HG02763 (cell line): ENCODE measurements around the gene HERC6.
A peak's percentile ranks its signal among the peaks of the same experiment; 100 is the strongest.
"Not testable (repeated sequence)": the region's sequence is repeated elsewhere in the genome, so short reads cannot be mapped to it uniquely, and the experiment has no call there.

Experiments
- ATAC-seq: cut with Tn5 transposase; IDR thresholded peaks from one replicate; pipeline ENCODE4 v1.9.1; 2021; ENCODE audit warnings: mild to moderate bottlenecking, moderate library complexity; ENCODE audit not compliant: unreplicated experiment

Gene HERC6

DNA sequence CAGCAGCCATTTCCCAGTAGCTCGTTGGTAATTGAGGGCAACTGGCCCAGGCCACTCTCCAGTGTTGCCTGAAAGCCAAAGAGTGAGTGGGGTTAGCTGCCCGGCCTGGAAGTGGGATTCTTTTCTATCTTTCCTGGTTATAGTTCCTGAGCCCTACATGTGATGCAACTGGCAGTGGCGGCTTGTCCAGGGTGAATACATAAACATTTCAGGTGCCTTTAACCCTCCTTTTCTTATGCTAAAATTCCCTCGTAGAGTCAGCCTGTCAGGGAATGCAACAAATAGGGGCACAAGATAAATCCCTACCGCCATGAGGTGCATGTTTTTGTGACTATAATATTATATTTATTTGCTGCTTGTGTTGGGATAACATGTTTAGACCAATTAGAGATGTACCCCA lies 64.8 kb downstream of the HERC6 start:
- ATAC-seq: no peak

DNA sequence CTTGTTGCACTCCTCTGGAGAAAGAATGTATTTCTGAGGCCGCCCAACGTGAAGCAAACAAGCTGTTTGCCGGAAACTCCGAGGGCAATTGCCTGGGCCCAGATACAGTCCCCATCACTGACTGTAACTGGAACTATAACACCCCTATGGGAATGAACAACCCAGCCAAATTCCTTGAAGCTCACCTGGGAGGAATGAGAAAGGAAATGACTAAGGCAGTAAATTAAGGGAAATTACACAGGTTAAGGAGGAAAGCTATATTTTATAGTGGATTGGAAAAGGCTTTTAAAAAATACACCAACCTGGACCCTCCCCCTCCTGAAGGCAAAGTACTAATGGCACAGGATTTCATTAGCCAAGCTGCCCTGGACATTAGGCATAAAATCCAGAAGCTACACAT lies 66.6 kb downstream of the HERC6 start:
- ATAC-seq: no peak

DNA sequence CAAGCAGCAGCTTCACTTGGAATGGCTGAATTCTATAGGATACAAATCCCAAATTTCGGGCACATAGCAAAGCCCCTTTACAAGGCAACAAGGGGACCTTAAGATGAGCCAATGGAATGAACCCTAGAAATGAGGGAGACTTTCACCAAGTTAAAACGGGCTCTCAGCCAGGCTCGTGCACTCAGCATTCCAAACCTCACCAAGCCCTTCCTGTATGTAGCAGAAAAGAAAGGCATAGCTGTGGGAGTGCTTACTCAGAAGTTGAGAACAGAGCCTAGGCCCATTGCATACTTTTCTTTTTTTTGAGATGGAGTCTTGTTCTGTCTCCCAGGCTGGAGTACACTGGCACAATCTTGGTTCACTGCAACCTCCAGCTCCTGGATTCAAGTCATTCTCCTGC lies 67.5 kb downstream of the HERC6 start:
- ATAC-seq: no peak

DNA sequence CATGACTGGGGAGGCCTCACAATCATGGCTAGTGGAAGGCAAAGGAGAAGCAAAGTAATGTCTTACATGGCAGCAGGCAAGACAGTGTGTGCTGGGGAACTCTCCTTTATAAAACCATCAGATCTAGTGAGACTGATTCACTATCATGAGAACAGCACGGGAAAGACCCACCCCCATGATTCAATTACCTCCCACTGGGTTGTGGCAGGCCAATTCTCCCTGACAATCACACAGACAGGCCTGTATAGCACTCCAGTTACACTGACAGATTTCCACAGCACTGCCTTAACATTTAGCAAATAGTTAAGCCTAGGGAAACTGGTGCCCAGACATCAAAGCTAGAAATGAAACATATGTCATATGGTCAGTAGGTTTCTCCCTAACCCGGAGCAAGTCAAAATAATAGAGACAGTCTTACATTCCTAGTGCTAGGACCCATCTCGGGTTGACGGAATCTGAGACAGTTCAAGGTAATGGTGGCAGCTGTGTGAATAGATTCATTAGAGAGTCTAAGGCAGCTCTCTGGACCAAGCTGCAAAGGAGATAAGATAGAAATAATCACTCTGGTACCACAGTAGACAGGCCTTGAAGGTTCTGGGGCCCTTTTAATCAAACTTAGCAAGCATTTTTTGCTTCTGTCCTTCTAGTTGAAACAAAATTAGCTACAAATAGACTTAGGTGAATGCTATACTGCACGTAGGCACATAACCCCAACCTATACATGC lies 68.9 kb downstream of the HERC6 start:
- ATAC-seq: no peak

DNA sequence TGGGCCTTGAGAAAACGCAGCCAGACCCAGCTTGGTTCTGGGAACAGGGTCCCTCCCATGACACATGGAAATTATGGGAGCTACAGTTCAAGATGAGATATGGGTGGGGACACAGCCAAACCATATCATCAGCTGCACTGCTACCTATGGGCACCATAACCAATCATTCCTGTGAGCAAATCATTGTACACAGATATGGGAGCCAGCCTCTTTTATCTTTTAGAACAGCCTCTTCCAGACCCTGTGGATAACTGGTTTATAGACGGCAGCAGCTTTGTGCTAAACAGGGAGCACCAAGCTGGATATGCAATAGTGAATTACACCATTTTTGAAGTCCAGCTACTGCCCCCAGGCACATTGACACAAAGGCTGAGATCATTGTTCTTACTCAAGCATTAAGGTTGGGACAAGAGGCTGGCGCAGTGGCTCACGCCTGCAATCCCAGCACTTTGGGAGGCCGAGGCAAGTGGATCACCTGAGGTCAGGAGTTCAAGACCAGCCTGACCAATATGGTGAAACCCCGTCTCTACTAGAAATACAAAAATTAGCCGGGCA lies 69.6 kb downstream of the HERC6 start:
- not testable (repeated sequence) for ATAC-seq

DNA sequence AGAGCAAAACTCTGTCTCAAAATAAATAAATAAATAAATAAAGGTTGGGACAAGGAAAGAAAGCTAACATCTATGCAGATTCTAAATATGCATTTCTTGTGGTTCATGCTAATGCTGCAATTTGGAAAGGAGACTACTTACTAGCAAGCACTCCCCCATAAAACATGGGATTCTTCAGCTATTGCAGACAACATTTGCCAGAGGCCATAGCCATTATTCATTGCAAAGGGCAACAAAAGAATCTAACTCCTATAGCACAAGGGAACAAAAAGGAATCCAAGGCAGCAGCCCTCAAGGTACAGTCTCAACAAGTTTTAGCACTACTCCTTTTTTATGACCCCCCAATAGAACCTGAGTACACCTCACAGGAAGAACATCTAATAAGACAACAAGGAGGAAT lies 70.2 kb downstream of the HERC6 start:
- ATAC-seq: no peak

DNA sequence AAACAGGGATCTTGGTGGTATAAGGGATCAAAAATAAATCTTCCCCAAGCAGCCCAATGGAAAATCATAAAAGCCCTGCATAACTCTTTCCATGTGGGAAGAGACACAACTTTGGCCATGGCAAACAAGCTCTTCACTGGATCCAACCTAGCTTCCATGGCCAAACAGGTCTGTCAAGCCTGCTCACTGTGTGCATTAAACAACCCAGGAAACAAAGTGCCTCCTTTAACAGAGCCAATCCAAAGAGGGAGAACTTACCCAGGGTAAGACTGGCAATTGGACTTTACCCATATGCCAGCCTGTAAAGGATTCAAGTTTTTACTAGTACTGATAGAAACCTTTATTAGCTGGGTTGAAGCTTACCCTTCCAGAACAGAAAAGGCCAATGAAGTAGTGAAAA lies 70.6 kb downstream of the HERC6 start:
- no peak for ATAC-seq

DNA sequence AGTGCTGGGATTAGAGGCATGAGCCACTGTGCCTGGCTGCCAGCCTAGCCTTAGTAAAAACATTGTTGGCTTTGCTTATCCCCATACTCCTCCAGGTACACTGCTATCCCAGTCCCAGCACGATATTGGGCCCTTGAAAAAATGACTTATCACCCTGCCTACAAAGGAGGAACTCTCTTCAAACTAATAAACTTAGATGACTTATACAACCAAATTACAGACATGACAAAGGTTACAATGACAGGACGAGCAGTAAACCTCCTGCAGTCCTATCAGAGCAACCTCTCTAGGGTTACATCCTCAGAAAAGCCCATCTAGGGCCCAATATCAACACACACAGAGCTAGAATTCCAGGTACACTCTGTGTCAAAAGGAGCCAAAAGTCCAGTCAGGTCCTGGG lies 72.6 kb downstream of the HERC6 start:
- no peak for ATAC-seq

DNA sequence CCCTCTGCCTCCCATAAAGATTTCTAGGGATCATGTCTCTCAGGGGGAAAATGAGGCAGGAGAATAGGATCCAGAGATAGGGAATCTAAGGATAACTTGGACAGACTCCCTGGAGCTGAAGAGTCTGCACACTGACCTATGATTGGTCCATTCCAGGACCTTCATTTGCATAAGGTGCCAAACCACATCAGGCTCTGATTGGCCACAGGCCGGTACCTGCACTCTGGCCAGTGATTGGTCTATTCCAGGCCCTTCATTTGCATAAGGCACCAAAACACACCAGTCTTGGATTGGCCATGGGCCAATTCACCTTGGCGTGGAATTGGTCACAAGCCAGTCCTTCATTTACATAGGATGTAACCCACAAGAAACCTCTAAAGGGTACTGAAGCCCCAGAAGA lies 74.3 kb downstream of the HERC6 start:
- ATAC-seq: no peak

DNA sequence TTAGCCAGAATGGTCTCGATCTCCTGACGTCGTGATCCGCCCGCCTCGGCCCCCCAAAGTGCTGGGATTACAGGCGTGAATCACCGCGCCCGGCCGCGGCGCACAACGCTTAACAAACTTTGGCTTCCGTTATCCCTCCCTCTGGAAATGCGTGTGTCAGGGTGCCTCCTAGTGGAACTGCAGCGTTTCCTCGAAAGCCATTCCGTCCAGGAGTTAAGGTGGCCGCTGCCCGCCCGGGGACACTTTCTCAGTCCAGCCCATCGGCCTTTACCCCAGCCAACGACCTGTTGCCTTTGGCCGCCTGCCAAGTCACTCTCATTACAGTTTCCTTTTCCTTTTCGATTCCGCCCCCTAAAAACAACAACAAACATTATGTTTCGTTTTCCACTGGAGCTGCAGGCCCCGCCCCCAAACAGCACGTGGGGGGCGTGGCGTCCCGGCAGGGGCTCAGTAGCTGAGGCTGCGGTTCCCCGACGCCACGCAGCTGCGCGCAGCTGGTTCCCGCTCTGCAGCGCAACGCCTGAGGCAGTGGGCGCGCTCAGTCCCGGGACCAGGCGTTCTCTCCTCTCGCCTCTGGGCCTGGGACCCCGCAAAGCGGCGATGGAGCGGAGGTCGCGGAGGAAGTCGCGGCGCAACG lies 78.1 kb downstream of the HERC6 start, which contains the start of gene HERC5:
Gene HERC5 (plus strand): TSS at position 450 of the 637 bp plus-strand sequence. CDS start 151 bp downstream, at position 601.
- peak; percentile 92 for ATAC-seq

DNA sequence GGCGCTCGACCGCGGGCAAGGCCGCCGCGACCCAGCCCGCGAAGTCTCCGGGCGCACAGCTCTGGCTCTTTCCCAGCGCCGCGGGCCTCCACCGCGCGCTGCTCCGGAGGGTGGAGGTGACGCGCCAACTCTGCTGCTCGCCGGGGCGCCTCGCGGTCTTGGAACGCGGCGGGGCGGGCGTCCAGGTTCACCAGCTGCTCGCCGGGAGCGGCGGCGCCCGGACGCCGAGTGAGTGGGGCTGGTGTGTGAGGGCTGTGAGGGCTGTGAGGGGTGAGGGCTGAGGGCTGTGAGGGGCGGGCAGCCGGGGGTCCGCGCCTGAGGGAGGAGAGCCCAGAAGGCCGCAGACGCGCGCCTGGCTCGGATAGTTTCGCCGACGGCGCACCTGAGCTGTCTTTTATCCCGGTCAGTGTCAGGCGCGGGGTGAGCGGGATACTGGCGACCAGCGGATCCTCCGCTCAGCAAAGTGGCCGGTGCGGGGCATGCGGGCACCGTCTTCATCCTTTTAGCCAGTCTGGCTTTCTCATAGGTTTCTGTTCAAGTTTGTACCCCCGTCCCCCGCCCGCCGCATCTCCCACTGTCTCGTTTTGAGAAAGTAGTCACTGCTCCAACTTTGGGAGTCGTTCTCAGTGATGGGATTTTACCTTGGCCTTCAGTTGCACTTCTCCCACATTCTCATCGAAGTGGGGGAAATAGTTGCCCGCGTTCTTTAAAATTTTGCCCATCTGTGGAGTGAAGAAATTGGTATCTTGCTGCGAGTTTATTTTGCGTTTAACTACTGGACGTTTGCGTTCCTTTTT lies 78.9 kb downstream of the HERC6 start:
- peak; percentile 35 for ATAC-seq

DNA sequence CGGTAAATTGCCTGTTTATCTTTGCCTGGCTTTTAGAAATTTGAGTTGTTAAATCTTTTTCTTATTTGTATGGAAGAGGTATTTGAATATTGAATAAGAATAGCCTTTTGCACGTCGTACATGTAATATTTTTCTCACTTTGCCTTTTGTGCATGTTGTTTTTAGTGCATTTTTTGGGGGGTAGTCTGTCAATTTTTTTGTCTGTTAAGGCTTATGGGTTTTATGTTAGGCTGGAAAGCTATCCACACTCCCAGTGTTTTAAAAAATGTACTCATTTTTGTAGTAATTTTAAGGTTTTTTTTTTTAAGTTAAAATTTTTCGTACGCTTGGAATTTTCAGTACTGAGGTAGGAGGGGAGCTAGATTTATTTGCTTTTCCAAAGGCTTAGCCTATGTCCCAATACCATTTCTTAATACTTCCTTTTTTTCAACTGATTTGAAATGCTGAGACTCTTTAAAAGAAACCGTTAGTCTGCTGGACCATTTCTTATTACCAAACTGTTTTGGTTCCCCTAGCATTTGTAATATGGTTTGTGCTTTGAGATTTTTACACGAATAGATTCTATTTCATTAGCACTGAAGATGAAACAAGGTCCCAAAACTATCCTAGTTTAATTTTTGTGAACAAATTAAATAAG lies 79.6 kb downstream of the HERC6 start:
- ATAC-seq: no peak

DNA sequence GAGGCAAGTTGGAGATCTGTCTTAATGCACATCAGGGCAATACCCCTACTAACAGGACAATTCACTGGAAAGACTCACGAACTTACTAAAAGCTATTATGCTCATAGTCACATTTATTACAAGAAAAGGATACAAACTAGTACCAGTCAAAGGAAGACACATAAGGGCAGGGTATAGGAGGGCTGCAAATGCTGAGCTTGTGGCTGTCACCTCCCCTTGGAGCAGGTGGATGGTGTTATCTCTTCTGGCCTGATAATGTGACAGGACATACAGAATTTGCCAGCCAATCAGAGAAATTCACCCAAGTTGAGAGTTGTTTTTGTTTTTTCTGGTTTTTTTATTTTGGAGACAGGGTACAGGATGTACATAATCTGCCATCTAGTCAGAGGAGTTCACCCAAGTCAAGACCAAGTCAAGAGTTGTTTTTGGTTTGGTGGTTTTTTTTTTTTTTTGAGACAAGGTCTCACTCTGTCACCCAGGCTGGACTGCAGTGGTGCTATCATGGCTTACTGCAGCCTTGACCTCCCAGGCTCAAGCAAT lies 87.1 kb downstream of the HERC6 start:
- no peak for ATAC-seq

DNA sequence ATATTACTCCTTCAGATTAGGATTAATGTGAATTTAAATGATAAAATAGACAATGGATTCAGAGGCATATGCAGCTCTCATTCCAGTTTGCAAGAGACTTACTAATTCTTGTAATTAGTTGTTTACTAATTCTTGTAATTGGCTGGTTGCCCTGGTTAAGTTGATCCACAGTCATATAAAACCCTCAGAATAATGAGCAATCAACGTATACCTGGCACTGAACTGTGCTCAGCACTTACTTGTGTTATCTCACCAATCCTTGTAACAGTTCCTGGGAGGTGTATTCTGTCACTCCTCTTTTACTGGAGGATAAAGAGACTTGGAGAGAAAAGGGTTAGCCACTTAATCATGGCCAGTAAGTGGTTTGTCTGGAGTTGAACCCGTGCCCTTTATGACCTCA lies 88.7 kb downstream of the HERC6 start:
- ATAC-seq: no peak

DNA sequence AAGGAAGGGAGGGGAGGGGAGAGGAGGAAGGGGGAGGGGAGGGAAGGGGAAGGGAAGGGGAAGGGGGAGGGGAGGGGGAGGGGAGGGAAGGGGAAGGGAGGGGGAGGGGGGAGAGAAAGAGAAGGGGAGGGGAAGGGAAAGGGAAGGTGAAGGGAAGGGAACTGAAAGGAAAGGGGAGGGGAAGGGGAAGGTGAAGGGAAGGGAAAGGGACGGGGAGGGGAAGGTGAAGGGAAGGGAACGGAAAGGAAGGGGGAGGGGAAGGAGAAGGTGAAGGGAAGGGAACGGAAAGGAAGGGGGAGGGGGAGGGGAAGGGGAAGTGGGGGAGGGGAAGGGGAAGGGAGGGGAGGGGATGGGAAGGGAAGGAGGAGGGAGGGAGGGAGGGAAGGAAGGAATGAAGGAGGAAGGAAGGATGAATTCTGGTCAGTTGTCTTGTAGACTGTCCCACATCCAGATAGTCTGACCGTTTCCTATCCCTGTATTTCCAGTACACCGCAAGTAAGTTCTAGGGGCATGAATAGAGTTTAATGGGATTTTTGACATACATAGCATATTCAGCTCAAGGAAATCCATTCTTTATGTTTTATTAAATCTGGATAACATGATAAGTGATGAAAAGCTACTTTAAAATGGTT lies 98.7 kb downstream of the HERC6 start:
- no peak for ATAC-seq

DNA sequence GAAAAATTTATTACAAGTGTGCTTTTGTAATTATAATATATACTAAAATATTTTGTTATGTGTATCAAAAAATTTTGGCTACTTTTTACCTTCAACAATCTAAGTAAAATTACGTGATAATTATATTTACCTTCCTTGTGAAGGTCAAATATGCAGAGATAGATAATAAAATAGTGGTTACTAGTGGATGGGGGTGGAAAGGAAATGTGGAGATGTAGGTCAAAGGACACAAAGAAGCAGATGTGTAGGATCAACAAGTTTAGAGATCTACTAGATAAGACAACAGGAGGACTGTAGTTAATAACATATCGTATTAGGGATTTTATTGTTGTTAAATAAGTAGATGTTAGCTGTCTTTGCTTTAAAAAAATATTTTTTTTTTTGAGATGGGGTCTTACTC lies 99.6 kb downstream of the HERC6 start:
- ATAC-seq: no peak

DNA sequence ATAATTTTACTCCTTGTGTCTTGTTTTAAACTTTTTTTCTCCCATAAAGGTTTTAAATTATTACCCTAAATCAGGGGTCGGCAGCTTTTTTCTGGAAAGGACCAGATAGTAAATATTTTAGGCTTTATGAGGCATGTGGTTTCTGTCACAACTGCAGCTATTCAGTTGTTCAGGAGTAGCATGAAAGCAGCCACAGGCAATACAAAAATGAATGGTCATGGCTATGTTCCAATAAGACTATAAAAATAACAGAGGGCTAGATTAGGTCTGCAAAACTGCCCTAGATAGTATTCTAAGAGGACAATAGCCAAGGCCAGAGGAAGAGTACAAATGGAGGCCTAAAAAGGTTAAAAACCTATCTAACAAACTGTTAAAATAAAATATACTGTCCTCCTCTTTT lies 102.9 kb downstream of the HERC6 start:
- no peak for ATAC-seq

DNA sequence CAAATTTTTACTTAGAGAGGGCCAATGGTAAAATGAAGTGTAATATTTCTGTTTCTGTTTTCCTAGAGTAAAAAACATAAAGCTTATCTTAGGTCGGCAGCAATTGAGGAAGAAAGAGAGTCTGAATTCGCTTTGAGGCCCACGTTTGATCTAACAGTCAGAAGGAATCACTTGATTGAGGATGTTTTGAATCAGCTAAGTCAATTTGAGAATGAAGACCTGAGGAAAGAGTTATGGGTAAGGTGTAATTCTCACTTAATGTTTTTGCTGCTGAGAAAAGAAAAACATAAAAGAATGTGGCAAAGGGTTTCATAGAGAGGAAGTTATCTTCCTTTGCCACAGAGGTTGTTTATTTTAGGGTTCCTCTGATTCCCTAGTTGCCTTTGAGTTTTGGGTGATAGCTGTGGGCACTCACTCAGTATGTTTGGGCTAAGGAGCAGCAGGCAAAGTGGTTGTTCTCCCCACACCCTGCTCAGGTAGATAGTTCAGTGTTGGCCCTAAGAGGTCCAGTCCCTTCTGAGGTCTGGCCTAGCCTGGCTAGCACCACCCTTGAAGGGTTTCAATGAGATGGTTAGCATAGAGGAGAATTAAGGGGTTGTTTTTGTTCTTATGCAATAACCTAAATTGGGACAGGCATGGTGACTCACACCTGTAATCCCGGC lies 110.6 kb downstream of the HERC6 start:
- ATAC-seq: no peak
